Transverse colon (tissue), 4 donors: ENCODE measurements around the gene IL1F10. TPM values are rescaled to one million over a fixed set of nuclear protein-coding genes. Genes with fewer than 3 reads are reported as not detected.

Experiments used
- DNase-seq: peaks from one replicate; pipeline ENCODE4 v3.0.0-alpha.2; 2019
- H3K27ac ChIP-seq, 4 donors: fragments of 200-600 bp; sonication (generic); 2 replicates each; pipeline ENCODE4 v1.5.1; 2016 to 2018; ENCODE audit warnings: inconsistent platforms in 4 of 4
- H3K27me3 ChIP-seq: fragments of 200-600 bp; sonication (generic); 2 replicates; pipeline ENCODE4 v1.5.1; 2017; ENCODE audit warnings: inconsistent platforms
- H3K36me3 ChIP-seq, 4 donors: fragments of 200-600 bp; sonication (generic); 2 replicates each; pipeline ENCODE4 v1.5.1; 2017 to 2019; ENCODE audit warnings: inconsistent platforms in 4 of 4
- H3K4me1 ChIP-seq, 4 donors: fragments of 200-600 bp; sonication (generic); 2 replicates each; pipeline ENCODE4 v1.5.1; 2017 to 2020; ENCODE audit warnings: inconsistent platforms in 4 of 4
- H3K4me3 ChIP-seq, 4 donors: fragments of 200-600 bp; sonication (generic); 1 replicate in 1 of 4; 2 replicates in 3 of 4; pipeline versions ENCODE4 v1.5.1 to v1.6.1; 2017 to 2019; ENCODE audit warnings: inconsistent platforms in 4 of 4
- H3K9me3 ChIP-seq, 2 donors: fragments of 200-600 bp; sonication (generic); 2 replicates each; pipeline ENCODE4 v1.5.1; 2017 to 2019; ENCODE audit warnings: inconsistent platforms in 2 of 2
- CTCF ChIP-seq, 5 experiments: fragments of 200-600 bp in 3 of 5; fragments of 450-650 bp in 2 of 5; sonication (generic) in 3 of 5; IDR thresholded peaks; 1 replicate in 2 of 5; 2 replicates in 3 of 5; pipeline ENCODE4 v1.5.1; 2016 to 2017; ENCODE audit warnings: antibody characterized with exemption in 5 of 5, inconsistent platforms in 3 of 5, mild to moderate bottlenecking in 2 of 5, moderate library complexity in 1 of 5
- EP300 ChIP-seq: sonication (generic); formaldehyde crosslinking; IDR thresholded peaks from one replicate; pipeline ENCODE4 v1.6.1; 2017; ENCODE audit warnings: antibody characterized with exemption, low read depth
- POLR2A ChIP-seq: fragments of 450-650 bp; IDR thresholded peaks from one replicate; pipeline ENCODE4 v1.6.1; 2016; ENCODE audit warnings: antibody characterized with exemption, mild to moderate bottlenecking, moderate library complexity
- POLR2AphosphoS5 ChIP-seq, 3 donors: sonication (generic); formaldehyde crosslinking; IDR thresholded peaks; one replicate each; pipeline ENCODE4 v1.6.1; 2016; ENCODE audit warnings: antibody characterized with exemption in 3 of 3
- WGBS, 2 donors: methylation state at CpG; one replicate each; pipeline ENCODE4 v1.1.5; 2018; ENCODE audit warnings: low coverage in 1 of 2; 5-methylcytosine and 5-hydroxymethylcytosine counted together
- in situ Hi-C, 4 donors: fragments of 200-750 bp; cut with MboI; loops; one replicate each; pipeline versions ENCODE4 v1.15.0 to v1.15.1; 2017; ENCODE audit warnings: low sequenced_read_pairs in 3 of 4, low pct_ligation_motif_present in 1 of 4, low pct_unique_long_range_greater_than_20kb in 1 of 4
- intact Hi-C: fragments of 100-400 bp; cut with DNase I; formaldehyde crosslinking; loops from one replicate; pipeline ENCODE4 v1.15.1; 2023; ENCODE audit warnings: low total_unique reads
- total RNA-seq, 4 donors: library from RNA; depleted of rRNA; stranded (reverse); fragments of >200 nt; gene quantifications; one replicate each; pipeline ENCODE4 v1.1.0, GENCODE V29; 2016

Gene IL1F10
- total RNA-seq, 4 donors from 2014 or later, result not detected

DNA sequence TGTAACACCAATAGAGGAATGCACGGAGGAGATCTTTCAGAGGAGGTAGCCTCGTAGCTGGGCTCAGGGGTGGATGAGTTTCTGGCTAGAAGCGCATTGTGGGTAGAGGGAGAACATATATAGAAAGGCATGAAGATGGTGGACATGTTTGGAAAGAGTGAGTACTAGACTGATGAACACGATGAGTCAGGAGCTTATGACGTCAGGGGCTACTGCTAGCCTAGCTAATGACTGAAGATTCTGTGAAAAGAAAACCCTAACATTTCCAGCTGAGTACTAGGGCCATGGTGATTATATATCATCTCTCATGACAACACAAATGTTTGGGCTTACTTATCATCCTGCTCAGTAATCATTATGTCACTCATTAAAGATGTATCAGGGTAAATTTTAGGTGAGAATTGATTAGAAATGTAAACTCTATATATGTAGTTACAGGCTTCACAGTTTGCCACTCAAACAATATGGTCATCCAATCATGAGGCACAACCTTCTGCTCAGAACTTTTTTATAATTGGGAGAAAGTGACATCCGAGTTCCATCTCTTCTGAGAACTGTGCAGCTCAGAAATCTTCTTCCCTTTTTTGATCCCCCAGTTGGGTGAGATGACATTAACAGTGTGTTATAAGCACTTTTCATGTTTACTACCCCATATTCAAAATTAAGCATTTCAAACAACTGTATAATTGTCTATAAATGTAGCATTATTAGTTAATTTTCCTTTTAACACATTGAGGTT lies 37.4 kb downstream of the IL1F10 start:
- Histone ChIP-seq H3K9me3 (no peaks in the 10 kb centered on the region), H3K36me3 (no peaks in the 10 kb centered on the region), H3K27ac (no peak overlapping the region), H3K27me3 (no peaks in the 10 kb centered on the region), H3K4me3 (no peak overlapping the region), H3K4me1 (no peaks in the 10 kb centered on the region)
- WGBS, 2 donors, result 70 to 78% methylated on average over 6 of the region's 6 CpGs
- in situ Hi-C loops (no loop called here), intact Hi-C loops (no loop called here)
- TF ChIP-seq EP300, result no peak
- no peak for DNase-seq

DNA sequence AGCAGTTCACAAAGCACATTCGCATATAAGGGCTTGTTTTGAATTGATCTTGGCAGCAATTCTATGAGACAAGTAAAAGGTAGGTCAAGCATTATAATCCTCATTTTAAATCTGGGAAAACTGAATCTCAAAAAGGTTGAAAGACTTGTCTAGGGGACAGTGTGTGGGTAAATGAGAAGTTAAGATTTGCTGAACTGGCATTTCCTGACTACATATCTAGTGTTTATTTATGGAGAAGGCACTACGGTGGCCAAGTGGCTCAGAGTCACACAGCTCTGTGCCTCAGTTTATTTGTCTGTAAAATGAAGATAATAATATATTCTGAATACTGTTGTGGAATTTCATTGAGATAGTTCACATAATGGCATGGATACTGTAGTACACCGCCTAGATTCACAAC lies 43.4 kb downstream of the IL1F10 start:
- in situ Hi-C loops, result no loop called here
- no peaks in the 10 kb centered on the region for H3K9me3 ChIP-seq
- no peak overlapping the region for H3K27ac ChIP-seq
- intact Hi-C loops, result no loop called here
- no peak overlapping the region for H3K4me3 ChIP-seq
- DNase-seq, result no peak
- H3K4me1 ChIP-seq, result no peaks in the 10 kb centered on the region
- WGBS, 2 donors, result 76 to 85% methylated on average over 2 to 3 of the region's 3 CpGs
- H3K36me3 ChIP-seq, result no peaks in the 10 kb centered on the region
- no peak for TF ChIP-seq EP300
- no peak for TF ChIP-seq POLR2A
- TF ChIP-seq CTCF (IDR thresholded peaks at IDR 0.05), result no peak
- no peak for TF ChIP-seq POLR2AphosphoS5 (IDR thresholded peaks at IDR 0.05)
- no peaks in the 10 kb centered on the region for H3K27me3 ChIP-seq

- Histone ChIP-seq H3K9me3 (no peaks in the 10 kb centered on the region), H3K4me1 (no peaks in the 10 kb centered on the region), H3K27ac (no peak overlapping the region), H3K27me3 (no peaks in the 10 kb centered on the region), H3K36me3 (no peaks in the 10 kb centered on the region), H3K4me3 (no peak overlapping the region)
- DNase-seq, result no peak
- TF ChIP-seq POLR2A (no peak), CTCF (IDR thresholded peaks at IDR 0.05) (no peak), POLR2AphosphoS5 (IDR thresholded peaks at IDR 0.05) (no peak), EP300 (no peak)
- intact Hi-C loops, result no loop called here
- 80 to 83% methylated on average over 2 to 6 of the region's 6 CpGs for WGBS, 2 donors
- in situ Hi-C loops, result no loop called here
Observed at GRCh38 chr2:113111823-113112287, 44.1 kb downstream of the IL1F10 start.

GRCh38 chr2:113112441-113112840 lies 44.7 kb downstream of the IL1F10 start:
- in situ Hi-C loops, result no loop called here
- DNase-seq, result no peak
- no peaks in the 10 kb centered on the region for H3K36me3 ChIP-seq
- H3K27me3 ChIP-seq, result no peaks in the 10 kb centered on the region
- intact Hi-C loops, result no loop called here
- H3K4me3 ChIP-seq, result no peak overlapping the region
- H3K9me3 ChIP-seq, result no peaks in the 10 kb centered on the region
- TF ChIP-seq POLR2AphosphoS5 (IDR thresholded peaks at IDR 0.05), result no peak
- TF ChIP-seq EP300, result no peak
- TF ChIP-seq CTCF (IDR thresholded peaks at IDR 0.05), result no peak
- TF ChIP-seq POLR2A, result no peak
- 84 to 89% methylated on average over 6 to 8 of the region's 8 CpGs for WGBS, 2 donors
- H3K4me1 ChIP-seq, result peaks cover 0 to 4% (median 0%) of the 10 kb centered on the region in 4 donors
- no peak overlapping the region for H3K27ac ChIP-seq
